Liver (tissue), 9 donors: ENCODE measurements around the gene CCDC92. TPM values are rescaled to one million over a fixed set of nuclear protein-coding genes. Genes with fewer than 3 reads are reported as not detected.

ENCODE experiments used
- DNase-seq: peaks from one replicate; pipeline ENCODE4 v3.0.0-alpha.2; 2017; ENCODE audit warnings: low spot score
- H3K27ac ChIP-seq, 2 donors: one replicate each; pipeline ENCODE4 v1.7.0; 2013; ENCODE audit warnings: inconsistent platforms in 2 of 2, low read length in 2 of 2, control low read depth in 1 of 2, low read depth in 1 of 2, mild to moderate bottlenecking in 1 of 2
- H3K27me3 ChIP-seq, 4 donors: one replicate each; pipeline versions ENCODE4 v1.6.1 to v1.7.0; 2013; ENCODE audit warnings: low read length in 3 of 4, inconsistent platforms in 1 of 4, mild to moderate bottlenecking in 1 of 4, moderate library complexity in 1 of 4; ENCODE audit not compliant: control insufficient read depth in 4 of 4, insufficient read depth in 4 of 4
- H3K36me3 ChIP-seq, 4 donors: one replicate each; pipeline versions ENCODE4 v1.6.1 to v1.7.0; 2013; ENCODE audit warnings: low read length in 3 of 4, mild to moderate bottlenecking in 3 of 4, low read depth in 1 of 4, moderate library complexity in 1 of 4; ENCODE audit not compliant: control insufficient read depth in 4 of 4, insufficient read depth in 3 of 4
- H3K4me1 ChIP-seq, 4 donors: one replicate each; pipeline versions ENCODE4 v1.6.1 to v1.7.0; 2013; ENCODE audit warnings: low read length in 3 of 4, mild to moderate bottlenecking in 3 of 4, moderate library complexity in 1 of 4; ENCODE audit not compliant: control insufficient read depth in 4 of 4, insufficient read depth in 4 of 4
- H3K4me3 ChIP-seq, 3 donors: one replicate each; pipeline versions ENCODE4 v1.6.1 to v1.7.0; 2013; ENCODE audit warnings: low read length in 3 of 3, control low read depth in 1 of 3, low read depth in 1 of 3, mild to moderate bottlenecking in 1 of 3
- H3K9ac ChIP-seq, 2 donors: one replicate each; pipeline ENCODE4 v1.7.0; 2013; ENCODE audit warnings: low read length in 2 of 2, mild to moderate bottlenecking in 2 of 2, moderate library complexity in 2 of 2, control low read depth in 1 of 2, low read depth in 1 of 2
- H3K9me3 ChIP-seq, 4 donors: one replicate each; pipeline versions ENCODE4 v1.6.1 to v1.7.0; 2013; ENCODE audit warnings: low read length in 3 of 4; ENCODE audit not compliant: control insufficient read depth in 4 of 4
- EGR1 ChIP-seq, 2 donors: IDR thresholded peaks; 2 replicates each; pipeline ENCODE4 v1.6.1; 2016 to 2018; ENCODE audit warnings: antibody characterized with exemption in 2 of 2, low read depth in 2 of 2
- FOXA1 ChIP-seq: IDR thresholded peaks from 2 replicates; pipeline ENCODE4 v1.6.1; 2016; ENCODE audit warnings: antibody characterized with exemption
- FOXA2 ChIP-seq: IDR thresholded peaks from 2 replicates; pipeline ENCODE4 v1.6.1; 2016; ENCODE audit warnings: antibody characterized with exemption
- GABPA ChIP-seq, 2 donors: IDR thresholded peaks in 1 of 2; conservative IDR thresholded peaks in 1 of 2; 2 replicates each; pipeline ENCODE4 v1.6.1; 2016; ENCODE audit warnings: antibody characterized with exemption in 2 of 2, mild to moderate bottlenecking in 1 of 2, moderate library complexity in 1 of 2
- HNF4A ChIP-seq, 2 donors: conservative IDR thresholded peaks; 2 replicates each; pipeline ENCODE4 v1.6.1; 2016; ENCODE audit warnings: antibody characterized with exemption in 2 of 2, mild to moderate bottlenecking in 2 of 2
- HNF4G ChIP-seq: IDR thresholded peaks from 2 replicates; pipeline ENCODE4 v1.6.1; 2016; ENCODE audit warnings: antibody characterized with exemption
- JUND ChIP-seq, 2 donors: IDR thresholded peaks; 2 replicates each; pipeline ENCODE4 v1.6.1; 2016; ENCODE audit warnings: antibody characterized with exemption in 2 of 2
- NR2F2 ChIP-seq: IDR thresholded peaks from 2 replicates; pipeline ENCODE4 v1.6.1; 2016; ENCODE audit warnings: antibody characterized with exemption
- RAD21 ChIP-seq, 2 donors: IDR thresholded peaks; 2 replicates each; pipeline ENCODE4 v1.6.1; 2016; ENCODE audit warnings: antibody characterized with exemption in 2 of 2, mild to moderate bottlenecking in 2 of 2
- RXRA ChIP-seq, 2 donors: IDR thresholded peaks; 2 replicates each; pipeline ENCODE4 v1.6.1; 2017 to 2018; ENCODE audit warnings: antibody characterized with exemption in 2 of 2, mild to moderate bottlenecking in 1 of 2
- SP1 ChIP-seq: IDR thresholded peaks from 2 replicates; pipeline ENCODE4 v1.6.1; 2018; ENCODE audit warnings: antibody characterized with exemption, mild to moderate bottlenecking
- TAF1 ChIP-seq: conservative IDR thresholded peaks from 2 replicates; pipeline ENCODE4 v1.6.1; 2016; ENCODE audit warnings: antibody characterized with exemption, mild to moderate bottlenecking
- YY1 ChIP-seq: IDR thresholded peaks from 2 replicates; pipeline ENCODE4 v1.6.1; 2016; ENCODE audit warnings: antibody characterized with exemption, mild to moderate bottlenecking
- WGBS: extraction: QIAGEN DNeasy Blood & Tissue Kit; methylation state at CpG from one replicate; pipeline ENCODE4 v1.1.7; 2013; 5-methylcytosine and 5-hydroxymethylcytosine counted together
- polyA plus RNA-seq, 2 donors: library from polyadenylated mRNA; stranded (reverse) in 1 of 2; unstranded in 1 of 2; fragments of 200-250 nt in 1 of 2; fragments of >200 nt in 1 of 2; fragmentation: Nextera tagmentation in 1 of 2; extraction: Ambion mirVana in 1 of 2; gene quantifications; one replicate each; pipeline versions ENCODE4 v1.2.1 to v1.2.3, GENCODE V29; 2013 to 2015
- total RNA-seq, 2 donors: library from RNA; depleted of rRNA; stranded (reverse); fragments of >200 nt; gene quantifications; one replicate each; pipeline ENCODE4 v1.2.3, GENCODE V29; 2014
- TF ChIP-seq, protein P1 (sequence below): IDR thresholded peaks from 2 replicates; pipeline ENCODE4 v1.6.1; 2016; ENCODE audit warnings: antibody characterized with exemption
- TF ChIP-seq, protein P2 (sequence below): fragments of 150-350 bp; IDR thresholded peaks from 2 replicates; pipeline ENCODE4 v1.5.1; 2017; ENCODE audit warnings: improper control_type of control experiment, low read depth, low read length; ENCODE audit not compliant: missing input control
- TF ChIP-seq, protein P3 (sequence below): IDR thresholded peaks from 2 replicates; pipeline ENCODE4 v1.6.1; 2016; ENCODE audit warnings: antibody characterized with exemption
- TF ChIP-seq, protein P4 (sequence below): IDR thresholded peaks from 2 replicates; pipeline ENCODE4 v1.6.1; 2016; ENCODE audit warnings: antibody characterized with exemption
- TF ChIP-seq, protein P5 (sequence below): IDR thresholded peaks from 2 replicates; pipeline ENCODE4 v1.6.1; 2016; ENCODE audit warnings: antibody characterized with exemption, mild to moderate bottlenecking
- donor health status: healthy.
- donor health status: healthy.
- donor health status: healthy.
- donor health status: healthy.
- donor health status: healthy.

Gene CCDC92
- total and polyA plus RNA-seq, 4 donors, result 2.1 to 14.6 (median 9.3) TPM

DNA sequence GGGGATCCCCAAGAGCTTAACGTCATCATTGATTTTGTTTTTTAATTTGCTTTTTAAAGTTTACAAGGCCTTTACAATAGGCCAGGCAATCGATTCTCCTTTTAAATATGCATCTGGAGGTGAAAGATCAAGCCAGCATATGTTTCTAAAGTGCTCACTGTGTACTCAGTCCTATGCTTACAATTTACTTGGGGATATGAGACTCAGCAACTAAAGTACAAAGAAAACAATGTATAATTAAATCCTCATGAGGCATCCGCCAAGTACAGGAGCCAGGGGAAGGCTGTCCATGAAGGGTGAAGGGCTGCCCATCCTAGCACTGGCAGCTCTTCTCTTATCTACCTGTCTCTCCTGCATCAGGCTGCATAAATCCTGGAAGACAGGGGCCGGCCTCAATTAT lies 11.8 kb downstream of the CCDC92 start:
- 87% methylated on average over 4 of the region's 4 CpGs for WGBS
- TF ChIP-seq NR2F2, result no peak
- no peak overlapping the region for H3K27ac ChIP-seq

DNA sequence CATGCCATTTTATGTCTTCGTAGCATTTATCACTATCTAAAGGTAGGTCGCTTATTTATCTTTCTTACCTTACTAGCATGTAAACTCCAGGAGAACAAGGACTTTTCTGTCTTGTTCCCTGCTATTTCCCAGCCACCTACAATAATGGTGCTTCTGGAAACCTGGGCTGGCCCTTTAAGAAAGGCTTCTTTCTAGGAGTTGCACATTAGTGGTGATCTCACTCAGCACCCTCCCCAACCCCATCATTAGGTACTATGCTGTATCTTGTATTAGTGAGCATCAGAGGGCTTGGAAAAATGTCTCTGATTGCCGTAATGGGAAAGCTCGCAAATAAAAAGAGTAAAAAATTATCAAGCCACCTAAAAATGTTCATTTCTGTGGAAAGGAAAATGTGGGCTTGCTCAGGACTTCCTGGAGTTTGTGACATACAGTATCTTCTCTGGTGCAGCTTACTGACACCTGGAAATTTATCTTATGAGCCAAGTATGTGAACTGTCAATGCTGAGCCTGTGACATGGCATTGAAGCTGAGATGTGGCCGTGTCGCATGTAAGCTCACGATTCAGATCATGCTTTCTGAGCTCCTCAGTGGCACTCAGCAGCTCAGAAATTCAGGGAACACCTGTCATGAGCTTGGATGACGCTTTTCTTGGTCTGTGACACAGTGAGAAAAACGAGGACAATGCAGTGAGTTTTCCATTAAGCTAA lies 12.4 kb downstream of the CCDC92 start:
- no peak for TF ChIP-seq YY1
- TF ChIP-seq, protein P1, sequence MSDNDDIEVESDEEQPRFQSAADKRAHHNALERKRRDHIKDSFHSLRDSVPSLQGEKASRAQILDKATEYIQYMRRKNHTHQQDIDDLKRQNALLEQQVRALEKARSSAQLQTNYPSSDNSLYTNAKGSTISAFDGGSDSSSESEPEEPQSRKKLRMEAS, result no peak
- TF ChIP-seq, protein P2, sequence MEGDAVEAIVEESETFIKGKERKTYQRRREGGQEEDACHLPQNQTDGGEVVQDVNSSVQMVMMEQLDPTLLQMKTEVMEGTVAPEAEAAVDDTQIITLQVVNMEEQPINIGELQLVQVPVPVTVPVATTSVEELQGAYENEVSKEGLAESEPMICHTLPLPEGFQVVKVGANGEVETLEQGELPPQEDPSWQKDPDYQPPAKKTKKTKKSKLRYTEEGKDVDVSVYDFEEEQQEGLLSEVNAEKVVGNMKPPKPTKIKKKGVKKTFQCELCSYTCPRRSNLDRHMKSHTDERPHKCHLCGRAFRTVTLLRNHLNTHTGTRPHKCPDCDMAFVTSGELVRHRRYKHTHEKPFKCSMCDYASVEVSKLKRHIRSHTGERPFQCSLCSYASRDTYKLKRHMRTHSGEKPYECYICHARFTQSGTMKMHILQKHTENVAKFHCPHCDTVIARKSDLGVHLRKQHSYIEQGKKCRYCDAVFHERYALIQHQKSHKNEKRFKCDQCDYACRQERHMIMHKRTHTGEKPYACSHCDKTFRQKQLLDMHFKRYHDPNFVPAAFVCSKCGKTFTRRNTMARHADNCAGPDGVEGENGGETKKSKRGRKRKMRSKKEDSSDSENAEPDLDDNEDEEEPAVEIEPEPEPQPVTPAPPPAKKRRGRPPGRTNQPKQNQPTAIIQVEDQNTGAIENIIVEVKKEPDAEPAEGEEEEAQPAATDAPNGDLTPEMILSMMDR, result no peak
- TF ChIP-seq HNF4G, result no peak
- no peak for TF ChIP-seq RAD21 (IDR thresholded peaks at IDR 0.05)
- TF ChIP-seq, protein P3, sequence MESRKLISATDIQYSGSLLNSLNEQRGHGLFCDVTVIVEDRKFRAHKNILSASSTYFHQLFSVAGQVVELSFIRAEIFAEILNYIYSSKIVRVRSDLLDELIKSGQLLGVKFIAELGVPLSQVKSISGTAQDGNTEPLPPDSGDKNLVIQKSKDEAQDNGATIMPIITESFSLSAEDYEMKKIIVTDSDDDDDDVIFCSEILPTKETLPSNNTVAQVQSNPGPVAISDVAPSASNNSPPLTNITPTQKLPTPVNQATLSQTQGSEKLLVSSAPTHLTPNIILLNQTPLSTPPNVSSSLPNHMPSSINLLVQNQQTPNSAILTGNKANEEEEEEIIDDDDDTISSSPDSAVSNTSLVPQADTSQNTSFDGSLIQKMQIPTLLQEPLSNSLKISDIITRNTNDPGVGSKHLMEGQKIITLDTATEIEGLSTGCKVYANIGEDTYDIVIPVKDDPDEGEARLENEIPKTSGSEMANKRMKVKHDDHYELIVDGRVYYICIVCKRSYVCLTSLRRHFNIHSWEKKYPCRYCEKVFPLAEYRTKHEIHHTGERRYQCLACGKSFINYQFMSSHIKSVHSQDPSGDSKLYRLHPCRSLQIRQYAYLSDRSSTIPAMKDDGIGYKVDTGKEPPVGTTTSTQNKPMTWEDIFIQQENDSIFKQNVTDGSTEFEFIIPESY, result no peak
- no peak for TF ChIP-seq TAF1
- TF ChIP-seq NR2F2, result no peak
- TF ChIP-seq, protein P4, sequence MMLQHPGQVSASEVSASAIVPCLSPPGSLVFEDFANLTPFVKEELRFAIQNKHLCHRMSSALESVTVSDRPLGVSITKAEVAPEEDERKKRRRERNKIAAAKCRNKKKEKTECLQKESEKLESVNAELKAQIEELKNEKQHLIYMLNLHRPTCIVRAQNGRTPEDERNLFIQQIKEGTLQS, result no peak
- no peak for TF ChIP-seq RXRA (IDR thresholded peaks at IDR 0.05)
- TF ChIP-seq, protein P5, sequence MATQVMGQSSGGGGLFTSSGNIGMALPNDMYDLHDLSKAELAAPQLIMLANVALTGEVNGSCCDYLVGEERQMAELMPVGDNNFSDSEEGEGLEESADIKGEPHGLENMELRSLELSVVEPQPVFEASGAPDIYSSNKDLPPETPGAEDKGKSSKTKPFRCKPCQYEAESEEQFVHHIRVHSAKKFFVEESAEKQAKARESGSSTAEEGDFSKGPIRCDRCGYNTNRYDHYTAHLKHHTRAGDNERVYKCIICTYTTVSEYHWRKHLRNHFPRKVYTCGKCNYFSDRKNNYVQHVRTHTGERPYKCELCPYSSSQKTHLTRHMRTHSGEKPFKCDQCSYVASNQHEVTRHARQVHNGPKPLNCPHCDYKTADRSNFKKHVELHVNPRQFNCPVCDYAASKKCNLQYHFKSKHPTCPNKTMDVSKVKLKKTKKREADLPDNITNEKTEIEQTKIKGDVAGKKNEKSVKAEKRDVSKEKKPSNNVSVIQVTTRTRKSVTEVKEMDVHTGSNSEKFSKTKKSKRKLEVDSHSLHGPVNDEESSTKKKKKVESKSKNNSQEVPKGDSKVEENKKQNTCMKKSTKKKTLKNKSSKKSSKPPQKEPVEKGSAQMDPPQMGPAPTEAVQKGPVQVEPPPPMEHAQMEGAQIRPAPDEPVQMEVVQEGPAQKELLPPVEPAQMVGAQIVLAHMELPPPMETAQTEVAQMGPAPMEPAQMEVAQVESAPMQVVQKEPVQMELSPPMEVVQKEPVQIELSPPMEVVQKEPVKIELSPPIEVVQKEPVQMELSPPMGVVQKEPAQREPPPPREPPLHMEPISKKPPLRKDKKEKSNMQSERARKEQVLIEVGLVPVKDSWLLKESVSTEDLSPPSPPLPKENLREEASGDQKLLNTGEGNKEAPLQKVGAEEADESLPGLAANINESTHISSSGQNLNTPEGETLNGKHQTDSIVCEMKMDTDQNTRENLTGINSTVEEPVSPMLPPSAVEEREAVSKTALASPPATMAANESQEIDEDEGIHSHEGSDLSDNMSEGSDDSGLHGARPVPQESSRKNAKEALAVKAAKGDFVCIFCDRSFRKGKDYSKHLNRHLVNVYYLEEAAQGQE, result no peak
- TF ChIP-seq FOXA1, result no peak
- no peak for TF ChIP-seq SP1
- no peak for TF ChIP-seq HNF4A (conservative IDR thresholded peaks at IDR 0.05)
- no peak for TF ChIP-seq FOXA2
- TF ChIP-seq JUND (IDR thresholded peaks at IDR 0.05), result no peak
- no peak for TF ChIP-seq EGR1 (IDR thresholded peaks at IDR 0.05; ENCODE audit: low read depth in 2 of 2)
- TF ChIP-seq GABPA (IDR thresholded peaks at IDR 0.05 in 1 of 2, conservative IDR thresholded peaks at IDR 0.05 in 1 of 2), result no peak
- no peaks in the 10 kb centered on the region for H3K27me3 ChIP-seq
- H3K9ac ChIP-seq, result no peak overlapping the region
- no peak overlapping the region for H3K27ac ChIP-seq
- WGBS, result 93% methylated on average over 9 of the region's 9 CpGs
- H3K4me1 ChIP-seq, result peaks cover 0 to 16% (median 7%) of the 10 kb centered on the region in 4 donors
- H3K4me3 ChIP-seq, result no peak overlapping the region
- DNase-seq, result no peak
- H3K9me3 ChIP-seq, result no peaks in the 10 kb centered on the region
- H3K36me3 ChIP-seq, result no peaks in the 10 kb centered on the region

More for the DNA sequence above, 11.8 kb downstream of the CCDC92 start:
- DNase-seq, result no peak
- H3K9me3 ChIP-seq, result no peaks in the 10 kb centered on the region
- H3K27me3 ChIP-seq, result no peaks in the 10 kb centered on the region
- no peak overlapping the region for H3K4me3 ChIP-seq
- H3K9ac ChIP-seq, result no peak overlapping the region
- H3K36me3 ChIP-seq, result no peaks in the 10 kb centered on the region
- H3K4me1 ChIP-seq, result peaks cover 0 to 16% (median 7%) of the 10 kb centered on the region in 4 donors
